Stimulated activated CD8-positive, alpha-beta memory T cell treated with anti-CD3 and anti-CD28 coated beads, Interleukin-7, amount 100 ng/mL, for 1 hour (primary cell): Measurements from ENCODE around the gene LRRC7.

Source experiments
- DNase-seq, 2 donors: peaks; one replicate each; pipeline ENCODE4 v3.0.0-alpha.2; 2020; ENCODE audit warnings: low read depth in 2 of 2

The LRRC7 gene

GRCh38 chr1:69766431-69767180, 198.9 kb downstream of the LRRC7 start:
- DNase-seq = no peak

DNA sequence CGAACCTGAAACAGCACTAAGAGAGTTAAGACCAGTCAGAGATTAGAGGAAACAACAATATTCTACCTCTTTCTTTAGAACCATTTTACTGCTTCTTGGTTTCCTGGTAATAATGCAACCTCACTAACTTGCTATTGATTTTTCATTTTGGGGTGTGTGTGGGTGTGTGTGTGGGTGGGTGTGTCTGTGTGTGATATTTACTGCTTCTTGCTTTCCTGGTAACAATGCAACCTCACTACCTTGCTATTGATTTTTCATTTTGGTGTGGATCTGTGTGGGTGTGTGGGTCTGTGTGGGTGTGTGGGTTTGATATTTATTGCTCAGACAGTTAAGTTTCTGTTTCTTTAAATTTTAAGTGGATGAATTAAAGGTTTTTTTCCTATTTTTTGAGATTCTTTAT, 208.8 kb downstream of the LRRC7 start:
- DNase-seq = no peak

- DNase-seq = no peak
Measured at GRCh38 chr1:69777423-69777822, 209.7 kb downstream of the LRRC7 start.

GRCh38 chr1:69777971-69778370, 210.2 kb downstream of the LRRC7 start:
- DNase-seq = no peak

DNA sequence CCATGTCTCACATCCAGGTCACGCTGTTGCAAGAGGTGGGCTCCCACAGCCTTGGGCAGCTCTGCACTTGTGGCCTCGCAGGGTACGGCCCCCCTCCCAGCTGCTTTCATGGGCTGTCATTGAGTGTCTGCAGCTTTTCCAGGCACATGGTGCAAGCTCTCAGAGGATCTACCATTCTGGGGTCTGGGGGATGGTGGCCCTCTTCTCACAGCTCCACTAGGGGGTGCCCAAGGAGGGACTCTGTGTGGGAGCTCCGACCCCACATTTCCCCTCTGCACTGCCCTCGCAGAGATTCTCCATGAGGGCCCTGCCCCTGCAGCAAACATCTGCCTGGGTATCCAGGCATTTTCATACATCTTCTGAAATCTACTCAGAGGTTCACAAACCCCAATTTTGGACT, 219.4 kb downstream of the LRRC7 start:
- DNase-seq = no peak

GRCh38 chr1:69791311-69791710, 223.6 kb downstream of the LRRC7 start:
- no peak for DNase-seq

- DNase-seq = no peak
Measured at GRCh38 chr1:69794831-69795230, 227.1 kb downstream of the LRRC7 start.

- no peak for DNase-seq
Measured at GRCh38 chr1:69814926-69815325, 247.2 kb downstream of the LRRC7 start.

DNA sequence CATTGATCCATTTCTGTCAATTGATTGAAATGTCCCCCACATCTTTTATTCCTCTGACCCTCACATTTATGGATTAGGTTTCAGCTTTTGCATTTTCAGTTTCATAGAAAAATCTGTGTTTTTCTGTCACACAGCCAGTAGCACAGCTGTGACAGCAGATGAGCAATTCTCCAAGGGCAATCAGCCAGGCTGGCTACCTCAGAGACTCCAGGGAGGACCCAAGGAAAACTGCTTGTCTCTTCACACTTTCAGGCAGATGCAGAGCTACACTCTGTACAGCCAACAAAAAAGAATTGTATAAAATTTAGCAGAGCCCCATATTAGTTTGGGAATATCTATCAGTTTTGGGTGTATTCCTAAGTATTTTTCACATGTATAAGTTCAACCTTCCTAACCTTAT, 257.2 kb downstream of the LRRC7 start:
- DNase-seq = no peak

- DNase-seq = no peak
Measured at GRCh38 chr1:69827732-69828131, 260.0 kb downstream of the LRRC7 start.

- no peak for DNase-seq
Measured at GRCh38 chr1:69833536-69833935, 265.8 kb downstream of the LRRC7 start.

DNA sequence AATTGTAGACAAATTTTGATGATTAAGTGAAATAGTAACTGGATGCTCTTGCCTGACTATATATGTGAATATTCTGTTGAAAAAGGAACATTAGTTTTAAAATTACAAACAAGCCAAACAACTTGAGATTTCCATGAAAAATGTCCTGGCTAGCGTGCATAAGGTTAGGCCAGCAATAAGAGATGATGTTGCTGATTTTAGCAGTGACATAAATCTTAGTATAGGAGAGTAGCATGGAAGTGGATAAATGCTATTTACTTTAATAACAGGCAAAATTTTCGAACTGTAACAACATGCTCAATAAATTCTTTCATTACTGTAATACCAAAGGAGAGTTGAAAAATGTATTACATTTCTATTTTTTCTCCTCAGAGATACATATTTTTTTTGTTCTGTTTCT, 266.6 kb downstream of the LRRC7 start:
- DNase-seq = no peak

GRCh38 chr1:69835955-69836354, 268.2 kb downstream of the LRRC7 start:
- no peak for DNase-seq

- DNase-seq = no peak
Measured at GRCh38 chr1:69836971-69837636, 269.4 kb downstream of the LRRC7 start.

GRCh38 chr1:69842326-69842725, 274.6 kb downstream of the LRRC7 start:
- DNase-seq = no peak

DNA sequence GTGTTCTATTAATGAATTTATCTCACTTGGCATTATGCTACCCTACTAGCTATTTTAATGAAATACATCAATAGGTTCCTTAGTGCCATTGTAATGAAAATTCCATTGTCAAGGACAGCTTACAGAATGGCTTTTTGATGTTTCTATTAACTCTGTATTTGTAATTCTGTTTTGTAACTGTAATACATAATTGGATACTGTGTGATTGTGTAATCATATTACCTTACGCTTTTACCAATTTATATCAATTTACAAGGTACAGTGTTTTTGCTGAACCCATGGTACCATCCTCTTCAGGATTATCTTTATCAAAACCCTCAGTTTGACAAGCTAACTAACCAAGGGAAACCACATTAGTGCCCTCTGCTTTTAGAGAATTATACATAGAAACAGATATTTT, 277.9 kb downstream of the LRRC7 start:
- no peak for DNase-seq

GRCh38 chr1:69846267-69846666, 278.5 kb downstream of the LRRC7 start:
- DNase-seq = no peak

DNA sequence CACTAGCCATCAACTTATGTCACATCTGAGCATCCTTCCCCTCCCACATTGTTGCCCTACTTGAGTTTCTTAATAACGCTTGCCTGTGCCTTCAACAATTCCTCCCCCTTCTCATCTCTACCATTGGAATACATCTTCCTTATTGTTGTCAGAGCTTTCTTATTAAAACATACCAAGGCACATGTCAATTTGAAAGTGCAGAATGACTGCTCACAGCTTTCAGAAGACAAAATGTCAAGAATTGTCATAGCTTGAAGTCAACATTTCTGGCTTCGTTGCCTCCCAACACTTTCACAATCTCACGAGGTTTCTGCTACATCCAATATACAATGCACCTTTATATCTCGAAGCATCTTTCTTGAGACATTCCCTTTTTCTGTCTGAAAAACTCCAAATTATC, 279.9 kb downstream of the LRRC7 start:
- no peak for DNase-seq

GRCh38 chr1:69852151-69852550, 284.4 kb downstream of the LRRC7 start:
- DNase-seq = no peak

DNA sequence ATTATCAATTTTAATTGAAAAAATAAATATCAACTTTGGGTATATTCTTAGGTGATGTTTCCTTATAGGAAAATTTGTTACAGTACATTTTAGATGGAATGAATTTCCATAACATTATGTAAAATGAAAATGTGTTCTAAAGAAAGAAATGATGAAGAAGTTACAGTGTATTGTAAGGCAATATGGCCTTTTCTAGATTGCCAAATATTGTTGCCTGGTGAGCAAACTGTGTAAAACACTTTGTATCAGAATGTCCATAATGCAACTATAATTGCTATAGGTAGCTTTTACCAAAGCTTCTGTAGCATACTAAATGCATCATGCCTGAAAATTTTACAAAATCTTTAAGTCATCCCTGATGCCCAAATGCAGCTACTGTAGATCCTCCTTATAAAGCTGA, 285.0 kb downstream of the LRRC7 start:
- DNase-seq = no peak

- no peak for DNase-seq
Measured at GRCh38 chr1:69858534-69858933, 290.8 kb downstream of the LRRC7 start.

DNA sequence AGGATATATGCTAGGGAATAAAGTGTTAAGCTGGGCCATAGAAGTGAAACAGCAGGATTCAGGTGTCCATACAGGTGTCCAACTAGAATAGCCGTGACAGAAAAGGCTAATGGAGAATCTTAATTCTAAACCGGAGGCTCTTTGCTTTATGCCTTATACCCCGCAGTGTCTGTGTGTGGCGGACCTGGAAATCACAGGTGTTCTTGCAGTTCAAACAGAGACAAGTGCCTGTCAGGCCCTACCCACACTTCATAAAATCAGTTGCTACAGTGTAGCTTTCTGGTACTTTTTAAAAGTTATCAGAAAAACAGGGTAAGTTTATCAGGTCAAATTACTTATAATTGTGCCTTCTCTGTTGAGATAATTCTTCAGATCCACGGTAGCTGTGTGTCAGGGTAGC, 293.9 kb downstream of the LRRC7 start:
- no peak for DNase-seq

GRCh38 chr1:69862906-69863305, 295.2 kb downstream of the LRRC7 start:
- DNase-seq = no peak

- no peak for DNase-seq
Measured at GRCh38 chr1:69863704-69864103, 296.0 kb downstream of the LRRC7 start.
